NCI-H2227 treated with DMSO at 0.1 percent for 48 hours (cell line): ENCODE results near the gene FGF18.

Experiments used
- DNase-seq: peaks from one replicate; lab custom pipeline; 2025; lab: John Stamatoyannopoulos, UW

The FGF18 gene

GRCh38 chr5:171470420-171470819 lies 51.0 kb downstream of the FGF18 start:
- no peak for DNase-seq

DNA sequence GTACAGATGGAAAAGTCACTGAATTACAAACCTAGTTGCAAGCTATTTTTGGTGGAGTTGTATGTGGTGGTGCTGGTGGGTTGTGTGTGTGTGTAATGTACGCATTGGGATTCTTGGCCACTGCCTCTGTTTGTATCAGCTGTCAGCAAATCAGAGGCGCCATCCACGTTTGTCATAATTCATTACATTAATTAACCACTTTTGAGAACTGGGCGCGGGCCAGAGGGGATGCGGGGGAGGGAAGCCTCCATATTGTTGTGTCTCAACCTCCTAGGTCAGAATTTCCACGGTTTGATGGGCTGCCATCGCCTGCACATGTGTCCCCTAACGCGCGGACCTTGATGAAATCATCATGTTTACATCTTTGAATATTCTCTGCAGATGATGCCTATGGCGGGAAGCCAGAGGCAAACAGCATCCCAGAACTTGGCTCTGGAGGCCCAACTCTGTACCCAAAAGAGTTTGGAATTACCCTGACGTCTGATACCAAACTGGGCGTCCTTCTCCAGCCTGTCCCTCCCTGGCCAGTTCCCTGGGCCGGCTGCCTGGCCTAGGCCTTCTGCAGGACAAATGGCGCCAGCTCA lies 54.9 kb downstream of the FGF18 start:
- no peak for DNase-seq

DNA sequence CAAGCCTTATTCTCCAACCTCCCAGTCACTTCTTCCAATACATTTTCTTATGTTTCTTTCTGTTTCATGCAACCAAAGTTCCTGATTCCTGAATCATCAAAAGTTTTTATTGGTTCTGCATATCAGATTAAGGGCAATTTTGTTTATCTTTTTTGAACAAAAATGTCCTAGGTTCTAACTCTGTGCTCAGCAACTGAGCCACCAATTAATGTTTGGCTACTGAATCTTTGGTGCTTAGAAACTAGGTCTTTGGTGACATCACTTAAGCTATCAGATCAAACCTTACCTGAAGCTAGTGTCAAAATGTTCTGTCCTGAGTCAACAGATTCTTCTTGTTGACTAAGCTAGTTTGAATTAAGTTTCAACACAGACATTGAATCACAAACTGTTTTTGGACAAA lies 56.1 kb downstream of the FGF18 start:
- DNase-seq = no peak

DNA sequence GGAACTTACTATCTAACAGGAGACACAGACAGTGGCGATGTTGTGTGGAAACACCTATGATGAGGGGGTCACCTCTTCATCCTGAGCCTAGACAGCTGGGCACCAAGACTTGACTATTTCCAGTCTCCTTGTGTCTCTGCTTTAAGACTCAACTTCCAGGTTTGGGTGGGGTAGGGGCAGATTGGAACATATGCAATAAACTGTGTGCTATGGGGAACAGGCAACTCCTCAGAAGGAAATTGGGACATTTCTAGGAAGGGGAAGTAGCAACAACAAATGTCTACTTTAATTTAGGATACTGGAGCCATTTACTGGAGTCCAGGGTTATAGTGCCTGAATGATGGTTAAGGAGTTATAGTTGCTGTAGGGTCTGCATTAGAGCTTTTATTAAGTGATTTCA lies 57.3 kb downstream of the FGF18 start:
- no peak for DNase-seq

GRCh38 chr5:171477101-171477500 lies 57.7 kb downstream of the FGF18 start:
- no peak for DNase-seq

GRCh38 chr5:171477666-171478065 lies 58.2 kb downstream of the FGF18 start:
- DNase-seq = no peak

GRCh38 chr5:171478946-171479775 lies 59.7 kb downstream of the FGF18 start:
- DNase-seq = no peak

DNA sequence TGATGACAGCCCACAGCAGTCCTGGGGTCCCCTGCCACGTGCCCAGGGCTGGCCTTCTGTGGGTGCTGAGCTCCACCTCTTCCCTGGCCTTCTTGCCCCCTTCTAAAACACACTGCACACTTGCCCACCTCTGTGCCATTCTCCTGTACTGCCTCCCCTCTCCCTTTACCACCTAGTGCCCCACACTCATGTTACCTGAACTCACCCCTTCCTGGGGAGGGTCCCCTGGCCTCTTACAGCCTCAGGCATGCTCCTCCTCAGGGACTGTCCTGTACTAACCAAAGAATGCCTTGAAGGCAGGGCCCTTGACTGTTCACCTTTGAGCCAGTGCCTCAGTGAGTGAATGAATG lies 60.3 kb downstream of the FGF18 start:
- no peak for DNase-seq

DNA sequence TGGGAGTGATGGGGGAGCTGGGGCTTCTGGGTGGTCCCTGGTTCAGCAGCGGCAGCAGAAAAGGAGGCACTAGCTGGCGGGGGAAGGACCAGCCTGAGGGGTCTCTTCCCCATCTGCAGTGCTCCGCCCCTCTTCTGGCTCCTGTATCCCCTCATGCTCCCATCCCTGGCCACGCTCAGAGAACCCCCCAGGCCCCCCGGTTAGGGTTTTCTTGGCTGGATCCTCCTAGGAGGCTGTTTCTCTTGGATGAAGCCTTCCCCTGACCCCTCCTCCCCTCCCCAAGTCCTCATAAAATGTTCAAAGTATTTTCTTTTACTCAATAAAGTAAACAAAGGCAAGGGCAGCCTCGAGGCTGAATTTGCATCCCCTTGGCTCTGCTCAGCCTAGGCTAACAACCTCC lies 60.8 kb downstream of the FGF18 start:
- DNase-seq = no peak

- no peak for DNase-seq
Measured at GRCh38 chr5:171481571-171482433, 62.4 kb downstream of the FGF18 start.

- no peak for DNase-seq
Measured at GRCh38 chr5:171482434-171482730, 62.9 kb downstream of the FGF18 start.

DNA sequence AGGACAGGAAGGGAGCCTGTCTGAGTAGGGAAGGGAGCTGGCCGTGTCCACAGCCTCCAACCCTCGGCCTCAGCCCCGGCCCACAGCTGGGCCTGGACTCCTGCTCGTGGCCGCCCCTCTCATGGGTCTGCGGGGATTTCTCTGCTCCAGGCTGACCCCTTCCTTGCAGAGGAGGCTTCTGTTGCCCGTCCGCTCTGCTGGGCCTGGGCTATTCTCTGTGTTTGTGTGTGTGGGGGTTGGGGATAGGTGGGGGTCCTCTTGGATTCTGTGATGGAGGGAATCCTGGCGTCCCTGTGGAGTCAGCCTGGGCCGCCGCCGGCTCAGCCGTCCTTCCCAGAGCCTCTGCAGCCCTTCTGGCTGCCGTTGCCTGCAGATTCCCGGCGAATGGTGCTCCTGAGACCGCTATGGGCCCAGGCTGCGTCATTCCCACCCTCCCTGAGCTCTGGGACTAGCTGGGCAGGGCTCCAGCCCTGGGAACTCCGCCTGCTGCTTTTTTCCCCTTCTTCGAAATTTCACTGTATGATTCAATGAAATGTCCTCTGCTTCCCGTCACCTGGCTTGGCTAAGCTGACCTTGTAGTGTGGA lies 64.2 kb downstream of the FGF18 start:
- DNase-seq = no peak

GRCh38 chr5:171484460-171484899 lies 65.0 kb downstream of the FGF18 start:
- DNase-seq = no peak

DNA sequence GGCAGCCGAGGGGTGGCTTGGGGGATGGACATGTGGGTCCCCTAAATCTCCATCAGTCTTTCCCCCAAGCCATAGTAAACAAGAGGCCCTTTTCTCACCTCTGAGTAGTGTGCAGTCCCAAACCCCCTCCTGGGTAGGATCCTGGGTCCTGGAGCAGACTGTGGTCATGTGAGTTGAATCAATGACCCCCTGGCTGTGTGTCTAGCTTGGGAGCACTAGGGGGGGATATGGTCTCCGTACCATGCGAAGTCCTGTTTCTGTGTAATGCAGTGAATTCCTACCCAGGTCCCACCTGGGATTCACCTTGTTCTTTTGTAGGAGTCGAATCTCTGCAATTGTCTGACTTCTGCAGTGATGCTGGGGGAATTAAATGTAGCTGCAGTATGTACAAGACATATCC lies 66.2 kb downstream of the FGF18 start:
- DNase-seq = no peak

- DNase-seq = no peak
Measured at GRCh38 chr5:171486613-171487012, 67.2 kb downstream of the FGF18 start.

DNA sequence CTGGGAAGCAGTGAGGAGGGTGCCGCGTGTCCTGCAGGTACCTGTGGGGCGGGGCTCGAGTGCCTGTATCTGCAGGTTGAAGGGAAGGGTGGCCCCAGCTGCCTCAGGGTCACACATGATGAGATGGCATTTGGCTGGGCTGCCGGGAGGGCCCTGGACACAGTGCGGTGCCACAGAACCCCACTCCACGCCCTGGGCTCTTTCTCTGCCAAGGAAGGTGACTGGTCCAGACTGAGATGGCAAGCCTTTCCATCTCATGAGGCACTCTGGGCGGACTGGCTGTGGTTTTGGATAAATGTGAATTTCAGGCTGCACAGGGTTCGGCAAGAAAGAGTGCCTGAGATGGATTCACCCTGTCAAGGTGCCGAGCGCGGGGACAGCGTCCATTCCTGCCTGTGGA lies 69.4 kb downstream of the FGF18 start:
- no peak for DNase-seq

DNA sequence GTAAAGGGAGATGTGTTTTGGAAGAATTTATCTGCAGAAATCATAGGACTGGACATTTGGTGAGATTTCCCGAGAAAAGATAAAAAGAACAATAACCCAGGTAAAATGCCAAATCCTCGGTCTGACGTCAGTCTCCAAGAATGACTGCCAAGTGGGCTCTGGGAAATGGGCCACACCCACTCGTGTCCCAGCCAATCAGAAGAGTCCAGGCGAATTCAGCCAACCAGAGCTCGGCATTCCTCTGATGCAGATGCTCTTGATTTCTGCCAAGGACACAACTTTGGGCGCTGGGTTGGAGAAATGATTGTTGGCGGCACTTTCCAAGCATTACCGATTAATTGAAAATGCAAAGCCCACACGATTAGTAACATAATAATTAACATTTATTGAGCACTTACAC lies 73.3 kb downstream of the FGF18 start:
- no peak for DNase-seq

DNA sequence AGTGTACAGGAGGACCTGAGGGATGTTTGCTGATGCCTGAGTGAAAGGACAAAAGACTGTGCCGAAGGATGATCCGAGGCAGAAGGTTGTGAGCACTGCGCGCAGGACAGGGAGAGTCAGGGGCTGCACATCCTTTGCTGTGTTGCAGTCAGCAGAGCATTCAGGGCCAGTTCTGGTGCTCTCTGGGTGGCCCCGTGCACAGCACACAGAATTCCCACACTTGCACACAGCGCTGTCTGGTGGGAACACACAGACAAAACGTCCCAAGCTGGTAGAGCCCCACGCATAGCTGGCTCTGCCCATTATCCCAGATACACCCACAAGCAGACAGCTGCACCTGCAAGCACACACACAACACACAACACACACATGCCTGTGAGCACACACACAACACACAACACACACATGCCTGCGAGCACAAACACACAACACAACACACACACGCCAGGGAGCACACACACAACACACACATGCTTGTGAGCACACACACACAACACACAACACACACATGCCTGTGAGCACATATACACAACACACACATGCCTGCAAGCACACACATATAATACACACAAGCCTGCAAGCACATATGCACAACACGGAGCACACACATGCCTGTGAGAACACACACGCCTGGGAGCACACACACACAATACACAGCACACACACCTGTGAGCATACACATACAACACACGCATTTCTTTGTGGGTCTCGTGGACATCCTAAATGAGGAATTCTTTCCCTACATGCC lies 74.4 kb downstream of the FGF18 start:
- no peak for DNase-seq

DNA sequence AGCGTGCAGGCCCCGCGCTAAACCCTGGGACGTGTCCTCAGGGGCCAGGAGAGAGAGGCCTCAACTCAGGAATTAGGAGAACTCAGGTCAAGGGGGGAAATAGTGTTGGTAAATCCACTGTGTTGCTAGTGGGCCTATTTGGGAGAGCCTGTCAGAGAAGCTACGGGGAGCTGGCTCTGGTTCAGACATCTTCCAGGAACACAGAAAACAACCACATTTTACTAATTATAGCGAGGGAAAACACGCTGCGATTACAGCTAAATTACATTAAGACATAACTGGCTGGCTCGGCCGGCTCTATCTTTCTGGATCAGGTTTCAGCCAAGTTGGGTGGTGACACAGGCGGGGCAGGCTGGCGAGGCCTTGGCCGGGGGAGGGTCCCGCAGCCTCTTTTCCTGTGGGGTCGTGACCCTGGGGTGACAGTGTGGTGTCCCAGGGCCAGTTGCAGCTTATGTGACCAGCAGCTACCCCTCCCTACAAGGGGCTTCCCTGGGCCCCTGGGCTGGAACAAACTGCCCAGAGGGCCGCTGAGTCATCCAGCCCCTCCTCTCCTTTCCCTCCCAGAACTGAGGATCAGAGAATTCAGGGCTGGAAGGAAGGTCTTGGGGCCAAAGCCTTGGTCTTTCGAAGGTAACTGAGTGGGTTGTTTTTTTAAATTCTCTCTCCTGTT lies 75.1 kb downstream of the FGF18 start:
- no peak for DNase-seq

DNA sequence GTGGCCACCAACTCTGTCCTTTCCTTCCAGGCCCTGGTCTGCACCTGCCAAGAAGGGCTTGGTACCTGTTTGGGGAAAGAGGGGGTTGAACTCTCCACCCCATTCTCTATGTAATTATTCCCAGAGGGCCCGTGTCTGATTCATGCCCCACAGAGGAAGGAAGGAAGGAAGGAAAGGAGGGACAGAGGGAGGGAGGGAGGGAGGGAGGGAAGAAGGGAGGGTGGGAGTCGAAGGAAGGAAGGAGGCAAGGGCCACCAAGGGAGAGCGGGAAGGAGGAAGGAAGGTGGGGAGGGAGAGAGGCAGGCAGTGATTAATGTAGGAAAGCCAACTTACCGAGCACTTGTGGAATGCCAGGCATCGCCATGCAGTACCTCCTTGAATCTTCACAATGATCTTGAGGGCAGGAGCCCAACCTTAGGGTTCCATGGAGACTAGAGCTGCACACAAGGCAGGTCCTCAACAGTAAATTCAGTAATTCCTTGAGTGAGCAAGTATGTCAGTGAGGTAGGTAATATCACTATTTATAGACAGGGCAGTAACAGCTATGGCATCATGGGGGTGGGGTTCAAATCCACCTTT lies 75.8 kb downstream of the FGF18 start:
- DNase-seq = no peak

DNA sequence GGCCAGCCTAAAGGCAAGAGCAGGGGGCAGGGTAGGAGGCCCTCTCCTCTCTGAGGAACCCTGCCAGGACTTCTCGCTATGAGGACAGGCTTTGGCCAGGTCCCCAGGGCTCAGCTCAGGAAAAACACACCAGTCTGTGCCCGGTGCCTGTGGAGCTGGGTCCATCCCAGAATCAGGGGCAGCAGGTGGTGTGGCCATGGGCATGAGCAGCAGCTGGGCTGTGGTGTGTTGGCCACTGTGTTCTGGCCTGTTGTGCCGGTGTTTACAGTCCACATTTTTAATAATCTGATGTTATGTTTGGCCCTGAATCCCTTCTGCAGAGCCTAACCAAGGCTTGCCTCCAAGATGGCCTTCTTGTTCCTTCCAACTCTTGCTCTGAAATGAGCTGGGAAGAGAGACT lies 77.0 kb downstream of the FGF18 start:
- DNase-seq = no peak
